GM06990 (cell line): ENCODE measurements around the gene RHPN2.
"Not testable (repeated sequence)": the region's sequence is repeated elsewhere in the genome, so short reads cannot be mapped to it uniquely, and the experiment has no call there.

Source experiments
- DNase-seq: peaks from one replicate; pipeline ENCODE4 v3.0.0-alpha.2; 2011; ENCODE audit not compliant: insufficient read length; ENCODE audit errors: extremely low read depth
- H3K27me3 ChIP-seq: replicated peaks from 2 replicates; pipeline ENCODE4 v1.6.0; 2011; ENCODE audit warnings: low read length; ENCODE audit not compliant: control insufficient read depth, insufficient read depth
- H3K36me3 ChIP-seq: 2 replicates; pipeline ENCODE4 v1.5.1; 2011; ENCODE audit warnings: low read length; ENCODE audit not compliant: control insufficient read depth, insufficient read depth
- H3K4me3 ChIP-seq: replicated peaks from 2 replicates; pipeline ENCODE4 v1.5.1; 2011; ENCODE audit warnings: low read depth, mild to moderate bottlenecking, control low read depth, low read length
- TF ChIP-seq, protein P1 (sequence below): IDR thresholded peaks from 2 replicates; pipeline ENCODE4 v1.5.1; 2011; ENCODE audit warnings: low read length, control low read depth, mild to moderate bottlenecking, inconsistent platforms; ENCODE audit not compliant: insufficient read depth, poor library complexity, severe bottlenecking

The RHPN2 gene

GRCh38 chr19:32997716-32998355 lies 66.9 kb downstream of the RHPN2 start:
- Histone ChIP-seq H3K36me3 (no peaks in the 10 kb centered on the region), H3K4me3 (no peak overlapping the region), H3K27me3 (no peaks in the 10 kb centered on the region)
- DNase-seq, result no peak
- TF ChIP-seq, protein P1, sequence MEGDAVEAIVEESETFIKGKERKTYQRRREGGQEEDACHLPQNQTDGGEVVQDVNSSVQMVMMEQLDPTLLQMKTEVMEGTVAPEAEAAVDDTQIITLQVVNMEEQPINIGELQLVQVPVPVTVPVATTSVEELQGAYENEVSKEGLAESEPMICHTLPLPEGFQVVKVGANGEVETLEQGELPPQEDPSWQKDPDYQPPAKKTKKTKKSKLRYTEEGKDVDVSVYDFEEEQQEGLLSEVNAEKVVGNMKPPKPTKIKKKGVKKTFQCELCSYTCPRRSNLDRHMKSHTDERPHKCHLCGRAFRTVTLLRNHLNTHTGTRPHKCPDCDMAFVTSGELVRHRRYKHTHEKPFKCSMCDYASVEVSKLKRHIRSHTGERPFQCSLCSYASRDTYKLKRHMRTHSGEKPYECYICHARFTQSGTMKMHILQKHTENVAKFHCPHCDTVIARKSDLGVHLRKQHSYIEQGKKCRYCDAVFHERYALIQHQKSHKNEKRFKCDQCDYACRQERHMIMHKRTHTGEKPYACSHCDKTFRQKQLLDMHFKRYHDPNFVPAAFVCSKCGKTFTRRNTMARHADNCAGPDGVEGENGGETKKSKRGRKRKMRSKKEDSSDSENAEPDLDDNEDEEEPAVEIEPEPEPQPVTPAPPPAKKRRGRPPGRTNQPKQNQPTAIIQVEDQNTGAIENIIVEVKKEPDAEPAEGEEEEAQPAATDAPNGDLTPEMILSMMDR, result no peak

DNA sequence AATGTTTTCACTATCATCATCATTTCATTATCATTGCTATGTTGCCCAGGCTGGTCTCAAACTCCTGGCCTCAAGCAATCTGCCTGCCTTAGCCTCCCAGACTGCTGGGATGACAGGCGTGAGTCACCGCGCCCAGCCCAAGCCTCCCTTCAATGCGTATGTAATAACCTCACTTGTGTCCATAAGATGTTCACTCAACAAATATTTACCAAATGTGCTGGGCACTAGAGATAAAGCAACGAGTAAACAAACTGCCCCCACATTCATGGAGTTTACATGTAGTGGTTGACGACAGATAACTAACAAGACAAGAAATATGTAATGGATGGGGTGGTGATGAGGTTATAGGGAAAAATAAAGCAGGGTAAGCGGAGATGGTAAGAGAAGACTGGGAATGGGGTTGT lies 67.6 kb downstream of the RHPN2 start:
- not testable (repeated sequence) for DNase-seq, H3K27me3 ChIP-seq, H3K36me3 ChIP-seq, H3K4me3 ChIP-seq

DNA sequence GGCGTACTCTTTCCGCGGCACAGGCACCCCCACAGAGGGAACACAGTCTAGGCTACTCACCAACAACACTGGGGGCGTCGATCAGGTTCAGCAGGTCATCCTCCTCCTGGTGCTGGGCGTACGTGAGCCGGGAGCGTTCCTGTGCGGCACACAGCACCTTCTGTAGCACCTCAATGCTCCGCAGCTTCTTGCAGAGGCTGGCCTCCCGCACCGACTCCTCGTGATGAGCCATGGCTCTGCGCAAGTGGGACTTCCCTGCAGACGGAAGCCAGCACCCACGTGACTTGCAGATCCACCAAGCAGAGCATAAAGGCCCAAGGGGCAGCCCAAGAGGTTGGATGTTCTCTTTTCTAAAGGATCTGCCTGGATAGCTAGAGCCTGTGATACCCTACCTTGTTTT lies 68.7 kb downstream of the RHPN2 start:
- not testable (repeated sequence) for H3K27me3 ChIP-seq, H3K4me3 ChIP-seq, H3K36me3 ChIP-seq, DNase-seq

DNA sequence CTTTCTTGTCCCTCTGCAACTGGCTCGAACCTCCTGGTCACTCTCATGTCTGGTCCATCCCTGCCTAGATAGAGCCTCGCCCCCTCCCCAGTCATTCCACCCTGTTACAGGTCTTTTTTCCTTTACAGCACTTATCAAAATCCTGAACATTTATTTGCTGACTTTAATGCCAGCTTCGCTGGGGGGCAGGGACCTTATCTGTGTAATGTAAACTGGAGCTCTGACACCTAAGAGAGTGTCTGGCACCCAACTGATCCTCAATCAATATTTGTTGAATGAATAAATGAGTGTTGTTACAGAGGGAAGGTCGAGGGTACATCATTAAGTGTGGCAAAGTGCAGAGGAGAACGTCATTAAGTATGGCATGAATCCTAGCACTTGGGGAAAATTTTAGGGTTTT lies 76.0 kb downstream of the RHPN2 start:
- H3K4me3 ChIP-seq, result no peak overlapping the region
- TF ChIP-seq, protein P1, result no peak
- H3K36me3 ChIP-seq, result no peaks in the 10 kb centered on the region
- no peak for DNase-seq
- H3K27me3 ChIP-seq, result no peaks in the 10 kb centered on the region

- not testable (repeated sequence) for DNase-seq, H3K36me3 ChIP-seq, H3K4me3 ChIP-seq, H3K27me3 ChIP-seq
Observed at GRCh38 chr19:32988254-32988653, 76.4 kb downstream of the RHPN2 start.

GRCh38 chr19:32982488-32982887 lies 82.2 kb downstream of the RHPN2 start:
- not testable (repeated sequence) for DNase-seq, H3K36me3 ChIP-seq, H3K27me3 ChIP-seq, H3K4me3 ChIP-seq

DNA sequence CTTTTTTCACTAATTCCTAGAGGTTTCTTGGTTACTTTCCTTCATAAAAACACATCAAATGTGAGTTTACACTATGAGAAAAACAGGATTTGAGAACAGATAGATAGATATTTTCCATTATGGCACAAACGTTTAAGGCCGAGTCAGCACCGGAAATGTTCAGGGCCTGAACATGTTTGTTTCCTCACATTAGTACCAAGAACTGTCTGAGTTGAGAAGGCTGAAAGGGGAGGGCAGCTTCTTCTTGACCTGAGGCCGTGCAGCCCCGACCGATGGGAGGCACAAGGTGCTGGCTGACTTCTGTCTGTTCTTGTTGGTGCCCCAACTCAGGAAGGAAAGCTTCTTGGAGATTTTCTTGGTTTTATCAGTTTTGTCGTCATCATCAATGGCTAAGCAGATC lies 84.9 kb downstream of the RHPN2 start:
- not testable (repeated sequence) for DNase-seq, H3K4me3 ChIP-seq, H3K27me3 ChIP-seq, H3K36me3 ChIP-seq

DNA sequence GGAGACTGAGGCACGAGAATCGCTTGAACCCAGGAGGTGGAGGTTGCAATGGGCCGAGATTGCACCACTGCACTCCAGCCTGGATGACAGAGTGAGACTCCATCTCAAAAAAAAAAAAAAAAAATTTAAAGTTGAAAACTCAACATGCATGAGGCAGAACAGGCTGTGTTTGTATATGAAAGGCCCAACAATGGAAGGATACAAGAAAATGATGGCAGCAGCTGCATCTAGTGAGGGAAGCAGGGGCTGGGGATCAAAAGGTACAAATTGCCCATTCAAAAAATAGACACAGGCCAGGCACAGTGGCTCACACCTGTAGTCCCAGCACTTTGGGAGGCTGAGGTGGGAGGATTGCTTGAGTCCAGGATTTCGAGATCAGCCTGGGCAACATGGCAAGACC lies 86.9 kb downstream of the RHPN2 start:
- H3K4me3 ChIP-seq, H3K36me3 ChIP-seq, DNase-seq, H3K27me3 ChIP-seq: not testable (repeated sequence)

- TF ChIP-seq, protein P1, result no peak
- DNase-seq, result no peak
- H3K36me3 ChIP-seq, result peaks cover 4% of the 10 kb centered on the region
- no peak overlapping the region for H3K4me3 ChIP-seq
- H3K27me3 ChIP-seq, result no peaks in the 10 kb centered on the region
Observed at GRCh38 chr19:32977280-32977679, 87.4 kb downstream of the RHPN2 start.
